Activated CD4-positive, alpha-beta T cell treated with anti-CD3 and anti-CD28 coated beads, Interleukin-2, amount 50 U/mL, for 48 hours (primary cell): ENCODE data around the gene COA8.
"Not testable (repeated sequence)": the region's sequence is repeated elsewhere in the genome, so short reads cannot be mapped to it uniquely, and the experiment has no call there.

Experiments used
- DNase-seq, 2 experiments: peaks; one replicate each; pipeline ENCODE4 v3.0.0-alpha.2; 2020

COA8 gene

DNA sequence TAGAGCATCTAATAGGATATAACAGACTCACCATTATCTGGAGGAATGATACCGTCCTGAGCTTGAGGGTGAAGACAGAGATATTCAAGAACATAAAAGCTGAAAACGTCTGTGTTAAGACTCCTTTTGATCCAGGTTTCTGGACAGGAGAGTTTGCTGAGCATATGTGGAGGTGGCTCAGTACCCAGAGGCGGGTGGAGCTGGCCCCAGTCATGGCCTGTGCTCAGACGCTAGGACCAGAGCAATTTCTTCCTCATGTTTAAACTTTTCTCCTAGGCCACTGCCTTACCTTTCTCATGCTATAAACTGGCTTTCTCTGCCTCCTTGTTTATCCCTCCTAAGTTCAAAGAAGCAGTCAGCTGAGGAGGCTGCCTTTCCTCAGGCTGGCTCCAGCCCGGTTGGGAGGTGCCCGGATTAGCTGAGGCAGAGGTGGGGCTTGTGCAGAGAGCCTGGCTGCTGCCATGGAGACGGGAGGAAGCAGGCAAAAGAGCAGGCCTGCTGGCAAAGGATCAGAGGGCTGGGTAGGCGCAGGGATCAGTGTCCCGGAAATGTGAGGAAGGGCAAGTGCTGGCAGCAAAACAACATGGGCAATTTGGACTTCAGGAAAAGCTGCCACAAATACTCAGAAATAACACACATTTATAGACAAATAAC lies 13.7 kb downstream of the COA8 start:
- DNase-seq = no peak

DNA sequence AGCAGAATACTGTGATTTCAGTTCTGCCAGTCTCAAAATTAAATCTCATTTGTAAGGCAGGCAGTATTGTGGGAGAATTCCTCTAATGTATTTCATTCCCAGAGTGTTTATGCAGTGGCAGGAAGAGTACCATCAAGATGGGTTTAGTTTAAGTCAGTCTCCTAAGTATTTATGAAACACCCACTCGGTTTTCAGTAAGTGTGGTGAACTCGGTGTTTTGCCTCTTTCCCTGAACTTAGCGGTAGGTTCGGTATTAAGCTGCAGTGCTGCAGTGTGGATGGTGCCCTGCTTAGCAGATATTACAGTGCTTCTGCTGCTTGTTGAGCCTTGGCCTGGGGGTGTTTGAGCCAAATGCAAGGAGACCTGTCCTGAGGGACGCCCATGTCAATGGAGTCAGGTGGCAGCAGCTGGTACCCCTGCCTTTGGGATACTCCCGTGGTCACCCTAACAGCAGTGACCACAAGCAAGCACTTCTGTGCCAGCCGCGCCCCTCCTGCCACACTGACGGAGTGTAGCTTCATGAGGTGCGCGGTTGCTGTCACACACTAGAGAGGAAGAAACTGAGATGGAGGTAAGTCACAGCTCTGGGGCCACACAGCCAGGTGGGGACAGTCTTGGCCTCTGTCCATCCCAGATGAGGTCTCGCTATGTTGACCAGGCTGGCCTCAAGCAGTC lies 15.8 kb downstream of the COA8 start:
- DNase-seq = no peak

DNA sequence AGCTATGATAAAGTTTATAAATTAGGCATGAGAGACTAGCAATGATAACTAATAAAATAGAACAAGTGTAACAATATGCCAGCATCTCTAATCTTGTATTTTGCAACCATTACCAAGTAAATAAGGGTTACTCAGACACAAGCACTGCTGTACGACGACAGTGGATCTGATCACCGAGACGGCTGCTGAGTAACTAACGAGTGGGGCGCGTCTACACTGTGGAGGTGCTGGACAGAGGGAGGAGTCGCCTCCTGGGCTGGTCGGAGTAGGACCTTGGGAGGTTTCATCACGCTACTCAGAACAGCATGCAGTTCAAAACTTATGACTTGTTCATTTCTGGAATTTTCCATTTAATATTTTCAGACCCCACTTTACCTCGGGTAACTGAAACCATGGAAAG lies 18.4 kb downstream of the COA8 start:
- DNase-seq = no peak

DNA sequence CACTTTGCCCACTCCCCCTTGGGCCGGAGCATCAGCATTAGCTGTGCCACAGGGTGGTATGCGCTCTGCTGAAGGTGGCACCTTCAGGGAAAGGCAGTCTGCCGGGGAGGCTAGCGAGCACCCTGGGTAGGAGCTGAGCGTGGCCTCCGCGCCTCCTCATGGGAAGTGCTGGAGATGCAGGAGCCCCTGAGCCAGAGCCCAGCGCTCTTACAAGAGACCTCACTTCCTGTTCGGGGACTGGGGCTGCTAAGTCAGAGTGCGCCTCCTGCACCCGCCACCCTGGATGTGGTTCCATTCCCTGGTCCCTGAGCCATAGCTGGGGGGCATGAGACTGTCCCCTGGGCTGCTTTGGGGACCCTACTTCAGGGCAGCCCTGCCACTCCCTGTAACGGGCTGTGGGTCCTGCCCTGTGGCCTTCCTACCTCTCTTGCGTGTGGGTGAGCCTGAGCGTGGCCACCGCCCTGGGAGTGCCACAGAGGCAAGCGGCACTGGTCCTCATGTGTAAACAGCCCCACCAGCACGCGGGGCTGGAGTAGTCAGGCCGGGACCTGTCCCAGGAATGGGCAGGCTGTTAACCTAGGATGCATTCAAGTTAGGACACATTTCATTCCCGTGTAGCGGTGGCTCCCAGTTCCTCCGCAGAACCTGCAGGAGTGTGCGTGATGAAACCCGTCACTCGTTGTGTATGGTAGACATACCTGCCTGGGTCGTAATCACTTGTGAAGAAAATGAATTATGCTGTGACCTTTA lies 19.4 kb downstream of the COA8 start:
- DNase-seq = no peak

- DNase-seq = no peak
These were observed 21.7 kb downstream of the COA8 start for GRCh38 chr14:103584326-103584915.

GRCh38 chr14:103593577-103593976 lies 30.8 kb downstream of the COA8 start:
- DNase-seq = no peak

DNA sequence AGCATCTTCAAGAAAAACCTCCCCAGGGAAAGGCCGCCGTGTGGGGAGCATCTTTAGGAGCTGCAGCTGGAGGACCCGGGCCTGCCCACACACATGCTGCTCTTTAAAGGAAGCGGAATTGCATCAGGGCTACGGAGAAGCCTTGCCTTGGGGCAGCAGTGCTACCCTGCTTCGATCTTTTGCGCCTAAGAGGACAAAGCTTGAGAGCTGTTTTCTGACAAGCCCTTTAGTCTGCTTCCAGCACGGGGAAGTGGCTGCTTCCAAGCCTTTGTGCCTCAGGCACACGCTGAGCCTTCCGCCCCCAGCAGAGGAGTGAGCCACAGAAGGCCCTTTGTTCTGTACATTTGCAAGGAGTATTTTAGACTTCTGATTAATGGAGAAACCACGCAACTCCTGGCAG lies 31.5 kb downstream of the COA8 start:
- DNase-seq = no peak

GRCh38 chr14:103597623-103598377 lies 35.0 kb downstream of the COA8 start:
- peak; percentile 7 to 17 for DNase-seq

- no peak for DNase-seq
These were observed 37.7 kb downstream of the COA8 start for GRCh38 chr14:103600503-103600902.

DNA sequence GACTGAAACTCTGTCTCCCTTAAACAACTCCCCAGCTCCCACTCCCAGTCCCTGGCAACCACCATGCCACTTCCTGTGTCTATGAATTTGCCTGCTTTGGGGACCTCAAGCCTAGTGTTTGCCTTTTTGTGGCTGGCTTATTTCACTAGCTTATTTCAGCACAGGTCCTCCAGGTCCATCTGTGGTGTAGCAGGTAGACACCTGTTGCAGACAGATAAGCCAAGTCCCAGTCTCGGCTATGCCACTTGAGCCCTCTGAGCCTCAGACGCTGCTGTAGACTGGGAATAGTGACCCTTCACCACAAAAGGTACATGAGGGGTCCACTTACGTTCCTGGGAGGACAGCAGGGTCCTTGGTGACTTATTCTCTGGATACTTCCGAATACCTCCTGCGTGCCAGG lies 41.9 kb downstream of the COA8 start:
- no peak for DNase-seq

DNA sequence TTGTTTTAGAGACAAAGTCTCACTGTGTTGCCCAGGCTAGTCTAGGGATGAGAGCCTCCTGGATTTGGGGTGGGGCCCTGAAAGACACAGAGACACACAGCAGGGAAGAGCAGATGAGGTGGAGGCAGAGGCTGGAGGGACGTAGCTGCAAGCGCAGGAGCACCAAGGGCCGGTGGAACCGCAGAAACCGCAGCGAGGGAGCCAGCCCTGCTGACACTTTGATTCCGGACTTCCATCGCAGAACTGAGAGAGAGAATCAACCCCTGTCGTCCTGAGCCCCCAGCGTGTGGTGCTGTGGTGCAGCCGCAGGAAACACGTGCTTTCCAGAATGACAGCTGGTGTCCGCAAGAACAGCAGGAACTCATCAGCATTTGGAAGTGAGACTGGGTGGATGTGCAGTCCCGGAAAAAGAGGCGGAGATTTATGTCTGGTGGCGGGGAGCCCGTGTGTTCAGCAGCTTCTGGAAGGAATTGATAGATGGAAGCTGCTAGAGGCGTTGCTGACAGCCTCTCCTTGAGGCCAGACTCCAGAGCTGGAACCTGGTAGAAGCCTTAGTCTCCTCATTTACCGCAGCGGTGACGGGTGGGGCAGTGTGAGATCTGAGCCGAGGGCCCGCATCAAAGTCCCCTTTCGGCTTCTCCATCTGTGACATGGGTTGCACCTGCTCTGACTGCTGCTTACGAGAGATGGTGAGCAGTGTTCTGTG lies 44.4 kb downstream of the COA8 start:
- DNase-seq = peak; percentile 60 to 72

GRCh38 chr14:103607822-103608221 lies 45.1 kb downstream of the COA8 start:
- DNase-seq = no peak

DNA sequence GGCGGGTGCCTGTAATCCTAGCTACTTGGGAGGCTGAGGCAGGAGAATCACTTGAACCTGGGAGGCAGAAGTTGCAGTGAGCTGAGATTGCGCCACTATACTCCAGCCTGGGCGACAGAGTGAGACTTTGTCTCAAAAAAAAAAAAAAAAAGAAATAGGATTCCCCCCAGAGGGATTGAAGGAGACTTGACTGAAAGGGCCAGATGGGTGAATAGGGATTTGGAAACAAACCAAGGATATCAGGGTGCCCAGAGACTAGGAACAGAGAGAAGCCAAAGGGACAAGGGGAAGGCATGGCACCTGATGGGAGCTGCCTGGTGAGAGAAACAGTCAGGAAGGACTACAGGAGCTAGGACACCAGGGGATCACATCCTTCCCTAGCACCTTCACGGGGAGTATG lies 46.3 kb downstream of the COA8 start:
- DNase-seq = not testable (repeated sequence)

DNA sequence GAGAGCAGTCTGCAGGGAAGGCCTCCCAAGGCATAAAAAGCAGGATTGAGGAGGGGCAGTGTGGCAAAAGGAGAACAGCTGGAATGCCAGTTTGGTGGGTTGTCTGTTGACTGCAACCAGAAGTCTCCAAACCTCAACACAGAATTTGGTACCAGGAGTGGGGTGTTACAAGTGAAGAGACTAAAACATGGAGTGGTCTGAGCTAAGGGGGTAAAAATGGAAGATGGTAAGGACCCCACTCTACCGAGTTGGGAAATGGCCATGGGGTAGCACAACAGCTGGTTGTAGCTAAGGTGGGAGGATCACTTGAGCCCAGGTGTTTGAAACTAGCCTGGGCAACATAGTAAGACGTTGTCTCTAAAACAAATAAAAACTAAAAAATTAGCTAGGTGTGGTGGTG lies 48.5 kb downstream of the COA8 start:
- no peak for DNase-seq

DNA sequence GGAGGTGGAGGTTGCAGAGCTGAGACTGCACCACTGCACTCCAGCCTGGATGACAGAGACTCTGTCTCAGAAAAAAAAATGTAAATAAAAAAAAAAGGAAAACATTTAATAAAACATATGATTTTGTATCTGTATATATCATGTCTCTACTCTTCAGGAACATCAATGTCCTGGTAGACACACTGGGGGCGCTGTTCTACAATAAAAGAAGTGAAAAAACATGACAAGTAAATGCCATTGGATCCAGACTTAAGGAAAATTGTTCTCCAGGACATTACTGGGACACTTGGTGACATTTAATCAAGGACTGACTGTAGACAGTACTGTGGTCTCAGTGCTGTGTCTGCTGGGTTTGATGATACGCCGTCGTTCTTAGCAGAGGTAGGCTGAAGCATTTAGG lies 50.8 kb downstream of the COA8 start:
- no peak for DNase-seq

DNA sequence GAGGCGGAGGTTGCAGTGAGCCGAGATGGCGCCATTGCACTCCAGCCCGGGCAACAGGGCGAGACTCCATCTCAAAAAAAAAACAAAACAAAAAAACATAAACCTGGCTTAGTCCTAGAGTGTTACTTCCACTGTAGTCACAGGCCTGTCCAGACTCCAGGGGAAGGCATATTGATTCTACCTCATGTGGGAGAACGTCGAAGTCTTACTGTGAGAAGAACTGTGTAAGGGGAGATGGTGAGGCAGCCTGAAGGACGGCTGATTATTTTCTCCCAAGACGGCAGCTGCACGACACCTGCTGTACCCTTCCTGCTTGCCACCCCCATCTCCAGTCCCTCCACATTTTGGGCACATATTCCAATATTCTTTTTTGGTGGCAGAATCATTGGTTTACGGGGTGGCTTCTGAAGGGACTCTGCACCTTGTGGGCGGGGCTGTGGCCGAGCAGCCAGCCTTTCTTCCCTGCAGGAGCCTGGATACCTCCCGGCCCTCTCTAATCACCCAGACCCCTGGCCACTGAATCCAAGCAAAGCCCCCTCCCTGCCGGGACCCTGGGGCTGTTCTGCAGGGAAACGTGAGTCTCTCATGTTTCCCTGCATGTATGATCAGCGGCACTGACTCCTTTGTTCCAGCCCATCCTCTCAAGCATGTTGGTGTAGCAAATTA lies 54.0 kb downstream of the COA8 start:
- DNase-seq = no peak

DNA sequence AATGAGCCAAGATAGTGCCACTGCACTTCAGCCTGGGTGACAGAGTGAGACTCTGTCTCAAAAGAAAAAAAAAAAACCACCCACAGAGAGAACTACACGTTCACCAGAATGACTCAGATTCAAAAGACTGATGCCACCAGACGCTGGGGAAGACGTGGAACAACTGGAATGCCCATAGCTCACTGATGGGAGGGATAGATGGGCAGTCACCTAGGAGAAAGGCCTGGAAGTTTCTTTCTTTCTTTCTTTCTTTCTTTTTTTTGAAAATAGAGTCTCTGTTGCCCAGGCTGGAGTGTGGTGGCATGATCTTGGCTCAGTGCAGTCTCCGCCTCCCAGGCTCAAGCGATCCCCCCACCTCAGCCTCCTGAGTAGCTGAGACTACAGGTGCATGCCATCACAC lies 56.3 kb downstream of the COA8 start:
- no peak for DNase-seq

- no peak for DNase-seq
These were observed 59.1 kb downstream of the COA8 start for GRCh38 chr14:103621860-103622259.

DNA sequence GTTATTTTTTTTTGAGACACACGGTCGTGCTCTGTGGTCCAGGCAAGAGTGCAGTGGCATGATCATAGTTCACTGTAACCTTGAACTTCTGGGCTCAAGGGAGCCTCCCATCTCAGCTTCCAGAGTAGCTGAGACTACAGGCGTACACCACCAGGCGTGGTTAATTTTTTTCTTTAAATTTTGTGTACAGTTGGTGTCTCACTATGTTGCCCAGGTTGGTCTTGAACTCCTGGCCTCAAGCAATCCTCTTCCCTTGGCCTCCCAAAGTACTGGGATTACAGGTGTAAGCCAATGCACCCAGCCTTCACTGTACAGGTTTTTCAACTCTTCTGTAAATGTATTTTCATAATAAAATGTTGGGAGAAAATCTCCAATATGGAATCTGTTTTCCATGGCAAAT lies 60.5 kb downstream of the COA8 start:
- DNase-seq = no peak

DNA sequence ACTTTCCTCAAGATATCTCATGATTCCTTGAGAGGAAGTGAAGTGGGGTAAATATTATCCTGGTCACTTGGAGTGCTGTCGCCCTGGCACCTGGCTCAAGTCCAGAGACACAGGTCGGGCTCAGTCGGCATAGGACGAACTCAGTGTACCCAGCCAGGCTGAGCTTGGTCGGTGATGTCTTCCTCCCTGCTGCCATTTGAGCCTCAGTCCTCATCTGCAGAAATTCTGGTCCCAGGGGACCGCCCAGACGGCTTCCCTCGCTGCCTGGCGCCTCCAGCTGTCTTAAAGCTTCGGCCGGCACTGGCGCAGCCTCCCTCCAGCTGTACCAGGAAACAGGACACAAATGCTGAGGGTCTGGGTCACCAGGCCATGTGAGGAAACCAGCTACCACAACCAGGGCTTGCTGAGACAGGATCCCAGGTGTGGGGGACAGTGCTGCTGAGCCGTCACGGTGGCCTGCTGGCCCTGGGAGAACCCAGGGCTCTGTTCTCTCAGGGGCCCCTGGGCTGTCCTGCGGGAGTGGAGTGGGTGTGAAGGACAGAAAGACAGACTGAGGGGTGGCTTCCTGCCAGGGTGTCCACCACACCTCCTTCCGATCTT lies 61.2 kb downstream of the COA8 start:
- no peak for DNase-seq

- DNase-seq = peak; percentile 31 to 41
These were observed 62.1 kb downstream of the COA8 start for GRCh38 chr14:103624860-103625259.
